ENCODE results near the gene CLCNKA. TPM values are rescaled to one million over a fixed set of nuclear protein-coding genes. Genes with fewer than 3 reads are reported as not detected.

CLCNKA gene
- polyA plus RNA-seq, 3 donors = 13.0 to 29.5 (median 13.5) TPM

Other genes starting within 250 kb of the CLCNKA start
- gene UQCRHL, start 214.4 kb upstream of the CLCNKA start, polyA plus RNA-seq (ENCODE audit: insufficient read length in 3 of 3) = 1 to 10 TPM; 1.5 to 2.8 (median 1.7) TPM
- 10 to 100 TPM; 57.2 to 64.4 (median 61.7) TPM for gene SPEN, start 174.3 kb upstream of the CLCNKA start, polyA plus RNA-seq (ENCODE audit: insufficient read length in 3 of 3)
- 10 to 100 TPM; 27.9 to 35.0 (median 30.6) TPM for gene ZBTB17, start 45.9 kb upstream of the CLCNKA start, polyA plus RNA-seq (ENCODE audit: insufficient read length in 3 of 3)
- gene SRARP, start 17.8 kb upstream of the CLCNKA start, polyA plus RNA-seq (ENCODE audit: insufficient read length in 3 of 3) = under 1 TPM; 0.11 to 0.20 (median 0.17) TPM
- 1 to 10 TPM; 3.6 to 7.3 (median 3.6) TPM for gene HSPB7, start 4.0 kb upstream of the CLCNKA start, polyA plus RNA-seq (ENCODE audit: insufficient read length in 3 of 3)
- gene CLCNKB, start 21.7 kb downstream of the CLCNKA start, polyA plus RNA-seq (ENCODE audit: insufficient read length in 3 of 3) = 10 to 100 TPM; 38.5 to 59.9 (median 40.3) TPM
- 1 to 10 TPM; 1.9 to 2.7 (median 1.9) TPM for gene FAM131C, start 51.6 kb downstream of the CLCNKA start, polyA plus RNA-seq (ENCODE audit: insufficient read length in 3 of 3)
- 10 to 100 TPM; 15.4 to 20.8 (median 17.9) TPM for gene EPHA2, start 134.0 kb downstream of the CLCNKA start, polyA plus RNA-seq (ENCODE audit: insufficient read length in 3 of 3)
- 10 to 100 TPM; 16.7 to 22.2 (median 21.1) TPM for gene ARHGEF19, start 190.6 kb downstream of the CLCNKA start, polyA plus RNA-seq (ENCODE audit: insufficient read length in 3 of 3)
- 1 to 10 TPM; 3.2 to 6.1 (median 5.9) TPM for gene CPLANE2, start 215.1 kb downstream of the CLCNKA start, polyA plus RNA-seq (ENCODE audit: insufficient read length in 3 of 3)

All from renal cortex interstitium (tissue), 3 donors.